HG03066 (cell line): ENCODE results near the gene SVOP.
"Not testable (repeated sequence)": the region's sequence is repeated elsewhere in the genome, so short reads cannot be mapped to it uniquely, and the experiment has no call there.

Experiments
- ATAC-seq: cut with Tn5 transposase; IDR thresholded peaks from one replicate; pipeline ENCODE4 v1.9.1; 2021; ENCODE audit warnings: low read depth; ENCODE audit not compliant: unreplicated experiment

SVOP gene

DNA sequence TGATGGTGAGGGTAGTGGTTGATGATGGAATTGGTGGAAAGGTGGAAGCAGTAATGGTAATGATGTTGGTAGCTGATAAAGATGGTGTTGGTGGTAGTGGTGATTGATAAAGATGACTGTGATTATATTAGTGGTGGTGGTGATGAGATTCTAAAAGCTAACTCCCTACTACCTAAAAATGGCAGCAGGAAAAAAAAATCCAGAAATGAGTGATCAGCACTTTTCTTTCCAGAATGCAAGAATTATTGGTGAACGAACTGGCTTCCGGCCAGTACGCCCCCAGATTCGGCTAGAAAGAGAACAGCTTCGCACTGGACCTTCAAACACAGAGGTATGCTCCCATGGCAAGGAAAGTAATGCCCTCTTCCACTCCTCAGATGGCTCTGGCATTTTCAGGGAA is 121.7 kb downstream of the SVOP start:
- ATAC-seq: no peak

DNA sequence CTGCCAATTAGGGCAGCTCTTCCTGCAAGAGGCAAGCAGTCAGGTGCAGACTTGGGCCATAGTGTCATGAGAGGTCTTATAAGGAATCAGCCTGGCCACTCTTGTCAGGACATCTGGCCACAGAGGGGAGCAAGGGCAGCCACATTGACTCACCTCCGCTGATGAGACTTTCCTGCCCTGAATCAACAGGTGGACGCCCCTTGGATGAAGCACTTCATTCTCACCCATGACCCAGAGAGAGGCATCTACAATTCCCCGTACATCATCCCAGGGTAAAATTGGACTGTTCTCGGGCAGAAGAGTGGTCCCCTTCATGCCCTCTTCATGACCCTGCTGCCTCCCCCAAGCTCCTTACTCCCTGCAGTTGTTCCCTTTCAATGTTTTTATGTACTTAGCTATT is 124.1 kb downstream of the SVOP start:
- ATAC-seq: no peak

DNA sequence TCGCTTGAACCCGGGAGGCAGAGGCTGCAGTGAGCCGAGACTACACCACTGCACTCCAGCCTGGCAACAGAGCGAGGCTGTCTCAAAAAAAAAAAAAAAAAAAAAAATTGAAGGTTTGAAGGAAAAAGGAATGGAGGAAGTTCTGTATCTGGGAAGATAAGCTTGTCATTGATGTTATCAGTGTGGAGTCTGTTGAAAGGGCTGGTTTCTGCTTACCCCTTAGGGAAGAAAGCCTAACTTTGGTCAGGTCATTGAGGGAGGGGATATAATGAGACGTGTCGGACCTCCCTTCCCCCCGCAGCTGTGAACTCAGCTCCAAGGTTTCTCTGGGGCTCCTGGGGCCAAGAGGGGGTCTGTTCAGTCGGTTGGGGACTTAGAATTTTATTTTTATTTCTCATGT is 124.5 kb downstream of the SVOP start:
- no peak for ATAC-seq

DNA sequence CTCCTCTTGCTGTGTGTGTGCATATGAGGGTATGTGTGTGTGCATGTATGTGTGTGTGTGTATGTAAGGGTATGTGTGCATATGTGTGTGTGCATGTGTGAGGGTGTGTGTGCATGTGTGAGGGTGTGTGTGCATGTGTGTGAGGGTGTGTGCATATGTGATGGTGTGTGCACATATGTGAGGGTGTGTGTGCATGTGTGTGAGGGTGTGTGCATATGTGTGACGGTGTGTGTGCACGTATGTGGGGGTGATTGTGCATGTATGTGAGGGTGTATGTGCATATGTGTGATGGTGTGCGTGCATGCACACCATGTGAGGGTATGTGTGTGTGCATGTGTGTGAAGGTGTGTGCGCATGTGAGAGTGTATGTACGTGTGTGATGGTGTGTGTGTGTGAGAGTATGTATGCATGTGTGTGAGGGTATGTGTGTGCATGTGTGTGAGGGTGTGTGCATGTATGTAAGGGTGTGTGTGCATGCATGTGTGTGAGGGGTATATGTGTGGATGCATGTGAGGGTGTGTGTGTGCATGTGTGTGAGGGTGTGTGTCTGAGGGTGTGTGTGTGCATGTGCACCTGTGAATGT is 125.6 kb downstream of the SVOP start:
- ATAC-seq: no peak

DNA sequence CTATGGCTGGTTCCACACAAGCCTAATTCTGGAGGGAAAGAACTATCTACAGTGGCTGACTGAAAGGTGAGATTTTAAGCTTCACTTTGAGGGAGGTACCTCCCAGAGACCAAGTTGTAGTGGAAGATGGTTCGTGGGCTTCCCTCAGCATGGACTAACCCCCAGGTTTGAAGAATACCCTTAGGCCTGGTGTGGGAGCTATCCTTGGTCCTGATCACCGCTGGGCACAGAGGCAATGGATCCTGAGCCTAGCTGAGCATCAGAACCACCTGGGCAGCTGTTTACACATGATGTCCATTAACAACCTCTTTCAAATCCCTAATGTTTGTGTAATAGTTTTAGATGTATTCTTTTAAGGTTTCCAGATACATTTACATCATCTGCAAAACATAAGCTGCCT is 130.7 kb downstream of the SVOP start:
- ATAC-seq: no peak

DNA sequence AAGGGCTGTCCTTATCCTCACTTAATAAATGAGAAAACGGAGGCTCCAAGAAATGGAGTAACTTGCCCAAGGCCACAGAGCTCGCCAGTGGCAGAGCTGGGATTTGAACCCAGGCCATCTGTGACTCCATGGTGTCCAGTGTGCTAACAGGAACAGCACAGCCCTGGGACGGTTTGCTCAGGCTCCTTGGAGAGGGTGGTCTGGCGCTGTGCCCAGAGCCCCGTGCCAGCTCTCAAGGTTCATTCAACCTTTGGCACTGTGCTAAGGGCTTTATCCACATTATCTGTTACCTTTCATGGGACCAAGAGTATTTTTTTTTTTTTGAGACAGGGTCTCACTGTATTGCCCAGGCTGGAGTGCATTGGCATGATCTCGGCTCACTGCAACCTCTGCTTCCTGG is 132.8 kb downstream of the SVOP start:
- ATAC-seq: no peak

DNA sequence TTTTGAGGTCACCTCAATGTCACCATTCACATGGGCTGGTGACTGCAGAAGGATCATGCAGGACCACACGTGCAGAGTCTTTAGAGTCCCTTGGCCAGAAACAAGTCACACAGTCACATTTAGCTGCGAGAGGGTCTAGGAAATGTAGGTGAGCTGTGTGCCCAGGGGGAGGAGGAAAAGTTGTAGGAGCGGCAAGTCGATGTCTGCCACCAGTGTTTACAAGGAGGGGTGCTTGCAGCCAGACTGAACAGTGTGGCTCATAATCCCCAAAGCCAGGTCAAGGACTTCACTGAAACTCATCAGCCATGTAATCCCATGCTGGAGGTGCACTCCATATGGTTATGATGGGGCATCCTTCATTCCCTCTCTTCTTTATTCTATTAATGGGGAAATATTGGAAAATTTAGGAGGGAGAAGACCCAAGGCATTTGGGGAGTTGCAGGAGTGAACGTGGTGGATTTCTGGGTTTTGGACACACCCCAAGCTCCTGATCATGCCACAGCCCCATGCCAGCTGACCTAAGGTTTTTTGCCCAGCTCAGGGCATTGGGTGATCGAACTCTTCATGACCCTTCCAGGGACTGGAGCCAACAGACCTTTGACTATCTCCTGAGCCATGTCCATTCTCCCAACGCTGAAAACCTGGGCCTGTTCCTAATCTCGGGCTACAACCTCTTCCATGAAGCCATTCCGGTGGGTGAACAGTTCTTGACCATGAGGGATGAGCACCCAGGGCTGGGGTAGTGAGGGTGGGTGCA is 133.8 kb downstream of the SVOP start:
- ATAC-seq: no peak

DNA sequence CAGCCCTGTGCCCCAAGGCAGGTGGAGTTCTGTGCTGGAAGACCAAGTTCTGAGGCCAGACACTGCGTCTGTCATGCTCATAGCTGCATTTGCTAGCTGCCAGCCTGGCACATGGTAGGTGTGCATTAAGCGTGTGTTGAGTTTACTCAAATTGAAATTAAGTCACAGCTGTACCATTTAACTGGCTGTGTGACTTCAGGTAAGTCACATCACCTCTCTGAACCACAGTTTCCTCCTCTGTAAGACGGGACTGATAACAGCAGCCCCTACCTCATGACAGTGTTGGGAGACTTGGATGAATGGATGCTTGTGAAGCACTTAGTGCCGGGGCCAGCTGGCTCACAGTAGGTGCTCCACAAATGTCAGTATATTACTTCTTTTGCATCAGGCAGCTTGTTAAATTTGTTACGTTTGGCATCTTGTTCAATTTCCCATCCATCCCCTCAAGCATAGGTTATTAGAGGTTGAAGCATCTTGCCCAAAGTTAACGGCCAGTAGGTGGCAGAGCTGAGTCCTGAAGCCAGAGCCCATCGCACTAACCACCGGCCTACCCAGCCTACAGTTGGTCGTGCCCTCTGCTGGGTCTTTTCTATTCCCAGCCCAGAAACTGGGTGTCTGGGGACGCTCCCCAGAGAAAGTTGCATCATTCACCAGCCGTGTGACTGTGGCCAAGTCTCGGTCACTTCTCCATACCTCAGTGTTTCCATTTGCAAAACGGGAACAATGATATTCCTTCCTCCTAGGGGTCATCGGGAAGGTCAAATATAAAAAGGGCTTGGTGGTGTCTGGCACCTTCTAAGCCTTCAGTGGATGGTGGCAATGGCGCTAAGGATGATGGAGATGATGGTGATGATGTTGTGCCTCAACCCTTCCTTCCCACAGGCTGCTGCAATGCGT is 136.5 kb downstream of the SVOP start:
- no peak for ATAC-seq

DNA sequence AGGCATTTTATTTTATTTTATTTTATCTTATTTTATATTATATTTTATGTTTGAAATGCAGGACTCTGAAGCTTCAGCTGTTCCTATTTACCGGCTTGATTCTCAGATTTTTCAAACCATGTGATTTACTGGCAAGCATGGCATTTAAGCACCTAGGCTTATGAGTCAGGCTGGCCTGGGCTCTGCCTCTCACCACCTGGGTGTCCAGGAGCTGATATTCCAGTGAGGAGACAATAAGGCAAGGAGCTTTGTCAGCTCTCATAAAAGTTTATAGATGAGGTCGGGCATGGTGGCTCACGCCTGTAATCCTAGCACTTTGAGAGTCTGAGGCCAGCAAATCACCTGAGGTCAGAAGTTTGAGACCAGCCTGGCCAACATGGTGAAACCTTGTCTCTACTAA is 138.9 kb downstream of the SVOP start:
- no peak for ATAC-seq

DNA sequence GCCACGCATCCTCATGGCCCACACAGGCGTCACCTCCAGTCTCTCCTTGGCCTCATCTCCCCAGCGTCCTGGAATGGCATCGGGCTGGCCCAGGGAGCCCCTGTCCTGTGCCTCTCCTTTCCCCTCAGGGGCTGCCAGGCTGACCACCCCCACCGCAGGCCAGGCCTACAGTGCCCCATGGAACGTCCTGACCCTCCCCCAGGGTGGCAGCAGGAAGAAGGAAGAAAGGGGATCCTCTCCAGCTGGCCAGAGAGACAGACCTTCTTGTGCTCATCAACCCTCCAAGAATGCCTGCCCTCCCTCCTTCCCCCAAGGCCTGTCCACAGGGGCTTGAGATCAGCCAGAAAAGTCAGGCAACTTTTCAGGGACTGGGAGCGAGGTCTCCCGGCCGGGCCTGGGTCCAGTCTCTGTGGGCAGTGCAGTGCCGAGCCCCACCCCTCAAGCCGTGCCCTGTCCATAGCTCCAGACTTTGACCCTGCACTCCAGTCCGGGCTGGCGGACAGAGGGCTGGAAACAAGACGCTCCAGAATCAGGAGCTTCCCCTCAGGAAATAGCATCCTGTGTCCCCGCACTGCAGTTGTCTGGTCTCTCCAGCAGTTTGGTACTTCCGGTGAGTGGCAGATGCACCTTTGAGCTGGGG is 141.1 kb downstream of the SVOP start, which contains the start of gene DAO:
TSS of gene DAO (plus strand) at position 478 of the 640 bp plus-strand sequence. CDS start 4,915 bp downstream, outside the sequence.
- ATAC-seq: no peak

DNA sequence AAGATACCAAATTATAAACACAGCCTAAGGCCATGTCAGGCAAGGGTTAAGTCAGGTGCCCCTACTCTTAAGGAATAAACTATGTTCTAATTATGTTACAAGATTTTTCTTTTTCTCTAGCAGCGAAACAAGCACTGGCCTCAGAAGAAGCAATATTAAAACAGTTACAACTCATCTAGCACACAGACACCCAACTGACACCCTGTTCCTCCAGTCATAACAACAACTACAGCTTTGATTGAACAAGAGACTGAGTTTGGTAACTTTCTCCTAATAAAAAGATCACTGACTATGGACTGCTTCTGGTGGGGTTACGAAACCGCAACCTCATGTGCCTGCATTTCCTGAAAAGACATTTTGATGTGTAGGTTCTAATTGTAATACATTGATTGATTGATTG is 144.3 kb downstream of the SVOP start:
- no peak for ATAC-seq

DNA sequence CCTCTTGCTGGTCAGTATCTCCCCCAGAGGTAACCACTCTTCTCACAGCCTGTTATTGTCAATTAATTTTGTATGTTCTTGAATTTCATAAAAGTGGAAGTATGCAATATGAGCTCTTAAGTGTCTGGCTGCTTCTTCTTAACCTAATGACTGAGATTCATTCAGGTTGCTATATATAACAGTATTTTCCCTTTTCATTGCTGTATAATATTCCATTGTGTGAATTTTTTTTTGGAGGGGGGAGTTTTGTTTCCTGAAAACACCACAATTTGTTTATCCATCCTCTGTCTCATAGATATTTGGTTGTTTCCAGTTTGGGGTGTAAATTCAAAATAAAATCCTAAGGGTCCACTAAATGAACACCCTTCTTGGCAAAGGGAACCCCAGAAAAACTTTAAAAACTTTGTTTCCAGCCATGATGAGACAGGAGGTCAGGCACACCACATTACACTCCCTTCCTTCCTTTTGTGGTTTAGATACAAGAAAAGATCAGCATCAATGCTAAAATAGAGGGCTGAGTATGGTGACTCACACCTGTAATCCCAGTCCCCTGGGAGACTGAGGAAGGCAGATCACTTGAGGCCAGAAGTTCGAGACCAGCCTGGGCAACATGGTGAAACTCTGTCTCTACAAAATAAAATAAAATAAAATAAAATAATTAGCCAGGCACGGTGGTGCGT is 145.0 kb downstream of the SVOP start:
- ATAC-seq: no peak

DNA sequence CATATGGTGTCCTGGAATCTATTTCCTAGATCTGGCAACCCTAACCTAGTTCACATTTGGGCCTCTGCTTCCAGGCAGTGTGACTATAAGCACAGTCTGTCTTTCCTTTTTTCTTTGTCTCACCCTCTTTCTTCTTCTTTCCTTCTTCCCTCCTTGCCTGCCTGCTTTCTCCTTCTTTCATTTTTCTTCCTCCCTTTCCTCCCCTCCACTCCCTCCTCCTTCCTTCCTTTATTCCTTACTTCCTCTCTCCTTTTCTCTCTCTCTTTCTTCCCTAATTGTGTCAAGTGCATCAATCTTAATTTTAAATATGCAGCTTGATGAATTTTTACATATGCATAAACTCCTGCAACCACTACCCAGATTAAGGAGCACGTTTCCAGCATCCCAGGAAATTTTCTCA is 145.6 kb downstream of the SVOP start:
- no peak for ATAC-seq

DNA sequence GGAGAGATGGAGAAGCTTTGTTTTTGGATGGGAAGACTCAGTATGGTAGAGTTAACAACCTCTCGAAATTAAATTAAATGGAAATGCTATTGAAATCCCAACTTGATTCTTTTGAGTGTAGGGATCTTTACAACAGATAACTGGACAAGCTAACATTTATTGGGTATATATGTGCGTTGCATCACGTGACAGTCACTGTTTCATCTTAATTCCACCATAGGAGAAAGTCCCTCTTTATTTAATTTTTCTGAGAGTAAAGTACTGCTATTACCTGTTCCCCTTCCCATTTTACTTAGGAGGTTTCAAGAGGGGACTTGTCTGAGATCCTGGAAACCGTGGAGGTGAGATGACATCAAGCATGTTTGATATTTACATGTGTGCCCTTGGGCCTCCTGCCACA is 152.1 kb downstream of the SVOP start:
- ATAC-seq: no peak

DNA sequence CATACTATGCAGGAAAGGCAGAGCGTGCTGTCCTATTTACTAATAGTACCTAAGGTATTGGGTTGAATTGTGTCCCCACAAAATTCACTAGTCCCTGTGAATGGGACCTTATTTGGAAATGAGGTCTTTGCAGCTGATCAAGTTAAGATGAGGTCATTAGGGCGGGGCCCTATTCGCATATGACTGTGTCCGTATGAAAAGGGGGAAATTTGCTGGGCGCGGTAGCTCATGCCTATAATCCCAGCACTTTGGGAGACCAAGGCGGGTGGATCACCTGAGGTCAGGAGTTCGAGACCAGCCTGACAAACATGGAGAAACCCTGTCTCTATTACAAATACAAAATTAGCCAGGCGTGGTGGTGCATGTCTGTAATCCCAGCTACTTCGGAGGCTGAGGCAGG is 154.8 kb downstream of the SVOP start:
- ATAC-seq: not testable (repeated sequence)

DNA sequence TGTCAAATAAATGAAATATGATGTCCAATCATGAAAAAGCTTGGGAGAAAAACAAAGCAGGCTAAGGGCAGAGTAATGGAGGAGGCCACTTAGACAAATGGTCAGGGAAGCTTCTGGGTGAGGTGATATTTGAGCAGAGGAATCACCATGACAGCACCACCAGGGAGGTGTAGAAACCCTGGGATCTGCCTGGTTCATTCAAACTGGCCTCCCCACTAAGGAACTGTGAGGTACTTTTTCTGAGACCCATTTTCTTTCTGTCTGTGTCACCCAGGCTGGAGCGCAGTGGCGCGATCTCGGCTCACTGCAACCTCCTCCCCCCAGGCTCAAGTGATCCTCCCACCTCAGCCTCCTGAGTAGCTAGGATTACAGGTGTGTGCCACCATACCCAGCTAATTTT is 155.7 kb downstream of the SVOP start:
- no peak for ATAC-seq

DNA sequence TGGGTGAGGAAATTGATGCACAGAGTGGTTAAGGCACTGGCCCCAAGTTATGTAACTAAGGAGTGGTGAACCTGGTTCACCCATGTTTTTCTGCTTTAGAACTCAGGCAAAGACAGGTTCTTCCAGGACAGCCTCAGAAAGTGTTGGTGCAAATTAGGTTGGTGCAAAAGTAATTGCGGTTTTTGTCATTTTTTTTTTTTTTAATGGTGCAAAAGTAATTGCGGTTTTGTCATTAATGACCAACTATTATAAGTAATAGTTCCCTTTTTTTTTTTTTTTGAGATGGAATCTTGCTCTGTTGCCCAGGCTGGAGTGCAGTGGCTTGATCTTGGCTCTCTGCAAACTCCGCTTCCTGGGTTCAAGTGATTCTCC is 158.3 kb downstream of the SVOP start:
- no peak for ATAC-seq

DNA sequence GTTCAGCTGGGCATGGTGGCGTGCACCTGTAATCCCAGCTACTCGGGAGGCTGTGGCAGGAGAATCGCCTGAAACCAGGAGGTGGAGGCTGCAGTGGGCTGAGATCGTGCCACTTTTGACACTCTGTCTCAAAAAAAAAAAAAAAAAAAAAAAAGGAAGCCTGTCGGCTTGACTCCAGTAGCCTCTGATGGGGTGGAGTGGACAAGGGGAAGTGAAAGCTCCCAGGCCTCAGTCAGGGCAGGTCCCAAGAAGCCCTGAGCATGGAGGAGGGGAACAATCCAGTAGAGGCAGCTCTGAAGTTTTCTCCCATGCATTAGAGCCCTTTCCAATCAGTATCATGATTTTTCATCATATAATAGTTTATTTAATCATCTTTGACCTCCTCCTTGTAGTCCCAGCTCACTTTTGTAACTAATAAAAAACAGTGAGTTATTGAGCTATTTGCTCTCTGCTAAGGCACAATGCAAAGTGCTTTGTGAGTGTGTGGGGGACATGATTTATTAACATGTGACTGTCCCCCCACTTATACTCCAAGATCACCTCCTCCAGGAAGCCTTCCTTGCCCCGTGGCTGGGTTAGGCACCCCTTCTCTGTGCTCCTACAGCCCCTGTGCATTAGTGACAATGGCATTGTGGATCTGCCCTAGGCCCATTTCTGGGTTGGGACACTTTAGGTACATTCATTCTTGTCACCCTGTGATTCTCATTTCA is 158.8 kb downstream of the SVOP start:
- ATAC-seq: no peak

DNA sequence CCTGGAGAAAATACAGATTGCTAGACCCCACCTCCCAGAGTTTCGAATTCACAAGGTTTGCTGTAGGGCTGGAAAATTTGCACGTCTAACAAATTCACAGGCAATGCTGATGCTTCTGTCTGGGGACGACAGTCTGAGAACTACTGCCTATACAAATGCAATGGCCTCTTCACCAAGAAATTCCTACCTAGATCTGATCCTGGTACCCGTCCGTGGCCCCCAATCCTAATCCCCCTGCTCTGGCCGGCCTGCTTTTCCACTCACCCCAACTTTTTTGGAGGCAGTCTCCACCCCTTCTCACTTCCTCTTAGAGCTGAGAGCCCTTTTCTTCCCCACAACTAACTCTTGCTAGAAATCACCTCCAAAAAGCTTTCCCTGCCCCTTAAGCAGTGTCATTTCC is 160.4 kb downstream of the SVOP start:
- no peak for ATAC-seq

DNA sequence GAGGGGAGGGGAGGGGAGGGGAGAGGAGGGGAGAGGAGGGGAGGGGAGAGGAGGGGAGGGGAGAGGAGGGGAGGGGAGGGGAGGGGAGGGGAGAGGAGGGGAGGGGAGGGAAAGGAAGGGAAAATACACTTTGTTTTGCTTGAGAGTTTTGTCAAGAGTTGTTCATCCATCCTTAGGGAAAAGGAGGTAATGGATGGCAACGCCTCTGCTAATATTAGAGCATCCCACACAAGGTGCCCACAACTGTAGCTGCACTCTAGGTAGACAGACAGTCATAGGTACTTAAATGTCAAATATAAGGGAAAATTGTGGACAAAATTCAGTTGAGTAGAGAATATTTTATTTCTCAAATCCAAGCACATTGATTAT is 161.0 kb downstream of the SVOP start:
- no peak for ATAC-seq
